ENCODE results near the gene SEMA4G. TPM values are rescaled to one million over a fixed set of nuclear protein-coding genes. Genes with fewer than 3 reads are reported as not detected.

SEMA4G gene
- total and polyA plus RNA-seq, 2 of the 13 experiments (the other 11 are each of a cell fraction or from before 2014, with no cell fraction given), result 46.2 to 207 TPM

- TF ChIP-seq GLMP (CRISPR knock-in tag; IDR thresholded peaks at IDR 0.05; ENCODE audit: borderline replicate concordance) (no peak), JARID2 (CRISPR knock-in tag; IDR thresholded peaks at IDR 0.05; ENCODE audit: insufficient replicate concordance) (no peak), MED8 (CRISPR knock-in tag; IDR thresholded peaks at IDR 0.05; ENCODE audit: insufficient replicate concordance) (peak; percentile 52), ZNF225 (CRISPR knock-in tag; IDR thresholded peaks at IDR 0.05) (peak; percentile 63; the same call in 1 of the 2 replicates), SMC3 (IDR thresholded peaks at IDR 0.05; ENCODE audit: low read length) (peak; percentile 29; the same call in 1 of the 2 replicates), MED13 (CRISPR knock-in tag; IDR thresholded peaks at IDR 0.05) (0 out of 2 replicates have a peak, but pooled peaks have one; percentile 26), ZNF703 (CRISPR knock-in tag; IDR thresholded peaks at IDR 0.05; ENCODE audit: borderline replicate concordance) (0 out of 2 replicates have a peak, but pooled peaks have one; percentile 51), ATRX (CRISPR knock-in tag; IDR thresholded peaks at IDR 0.05; ENCODE audit: borderline replicate concordance) (no peak), RBAK (CRISPR knock-in tag; IDR thresholded peaks at IDR 0.05) (no peak), ZNF33B (CRISPR knock-in tag; IDR thresholded peaks at IDR 0.05) (no peak), FOXM1 (CRISPR knock-in tag; IDR thresholded peaks at IDR 0.05) (no peak), ZNF496 (CRISPR knock-in tag; IDR thresholded peaks at IDR 0.05; ENCODE audit: insufficient replicate concordance) (no peak), TIGD3 (CRISPR knock-in tag; IDR thresholded peaks at IDR 0.05; ENCODE audit: borderline replicate concordance) (no peak)
- TF ChIP-seq, protein P1, sequence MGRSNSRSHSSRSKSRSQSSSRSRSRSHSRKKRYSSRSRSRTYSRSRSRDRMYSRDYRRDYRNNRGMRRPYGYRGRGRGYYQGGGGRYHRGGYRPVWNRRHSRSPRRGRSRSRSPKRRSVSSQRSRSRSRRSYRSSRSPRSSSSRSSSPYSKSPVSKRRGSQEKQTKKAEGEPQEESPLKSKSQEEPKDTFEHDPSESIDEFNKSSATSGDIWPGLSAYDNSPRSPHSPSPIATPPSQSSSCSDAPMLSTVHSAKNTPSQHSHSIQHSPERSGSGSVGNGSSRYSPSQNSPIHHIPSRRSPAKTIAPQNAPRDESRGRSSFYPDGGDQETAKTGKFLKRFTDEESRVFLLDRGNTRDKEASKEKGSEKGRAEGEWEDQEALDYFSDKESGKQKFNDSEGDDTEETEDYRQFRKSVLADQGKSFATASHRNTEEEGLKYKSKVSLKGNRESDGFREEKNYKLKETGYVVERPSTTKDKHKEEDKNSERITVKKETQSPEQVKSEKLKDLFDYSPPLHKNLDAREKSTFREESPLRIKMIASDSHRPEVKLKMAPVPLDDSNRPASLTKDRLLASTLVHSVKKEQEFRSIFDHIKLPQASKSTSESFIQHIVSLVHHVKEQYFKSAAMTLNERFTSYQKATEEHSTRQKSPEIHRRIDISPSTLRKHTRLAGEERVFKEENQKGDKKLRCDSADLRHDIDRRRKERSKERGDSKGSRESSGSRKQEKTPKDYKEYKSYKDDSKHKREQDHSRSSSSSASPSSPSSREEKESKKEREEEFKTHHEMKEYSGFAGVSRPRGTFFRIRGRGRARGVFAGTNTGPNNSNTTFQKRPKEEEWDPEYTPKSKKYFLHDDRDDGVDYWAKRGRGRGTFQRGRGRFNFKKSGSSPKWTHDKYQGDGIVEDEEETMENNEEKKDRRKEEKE (IDR thresholded peaks at IDR 0.05), result no peak
- TF ChIP-seq, protein P2, sequence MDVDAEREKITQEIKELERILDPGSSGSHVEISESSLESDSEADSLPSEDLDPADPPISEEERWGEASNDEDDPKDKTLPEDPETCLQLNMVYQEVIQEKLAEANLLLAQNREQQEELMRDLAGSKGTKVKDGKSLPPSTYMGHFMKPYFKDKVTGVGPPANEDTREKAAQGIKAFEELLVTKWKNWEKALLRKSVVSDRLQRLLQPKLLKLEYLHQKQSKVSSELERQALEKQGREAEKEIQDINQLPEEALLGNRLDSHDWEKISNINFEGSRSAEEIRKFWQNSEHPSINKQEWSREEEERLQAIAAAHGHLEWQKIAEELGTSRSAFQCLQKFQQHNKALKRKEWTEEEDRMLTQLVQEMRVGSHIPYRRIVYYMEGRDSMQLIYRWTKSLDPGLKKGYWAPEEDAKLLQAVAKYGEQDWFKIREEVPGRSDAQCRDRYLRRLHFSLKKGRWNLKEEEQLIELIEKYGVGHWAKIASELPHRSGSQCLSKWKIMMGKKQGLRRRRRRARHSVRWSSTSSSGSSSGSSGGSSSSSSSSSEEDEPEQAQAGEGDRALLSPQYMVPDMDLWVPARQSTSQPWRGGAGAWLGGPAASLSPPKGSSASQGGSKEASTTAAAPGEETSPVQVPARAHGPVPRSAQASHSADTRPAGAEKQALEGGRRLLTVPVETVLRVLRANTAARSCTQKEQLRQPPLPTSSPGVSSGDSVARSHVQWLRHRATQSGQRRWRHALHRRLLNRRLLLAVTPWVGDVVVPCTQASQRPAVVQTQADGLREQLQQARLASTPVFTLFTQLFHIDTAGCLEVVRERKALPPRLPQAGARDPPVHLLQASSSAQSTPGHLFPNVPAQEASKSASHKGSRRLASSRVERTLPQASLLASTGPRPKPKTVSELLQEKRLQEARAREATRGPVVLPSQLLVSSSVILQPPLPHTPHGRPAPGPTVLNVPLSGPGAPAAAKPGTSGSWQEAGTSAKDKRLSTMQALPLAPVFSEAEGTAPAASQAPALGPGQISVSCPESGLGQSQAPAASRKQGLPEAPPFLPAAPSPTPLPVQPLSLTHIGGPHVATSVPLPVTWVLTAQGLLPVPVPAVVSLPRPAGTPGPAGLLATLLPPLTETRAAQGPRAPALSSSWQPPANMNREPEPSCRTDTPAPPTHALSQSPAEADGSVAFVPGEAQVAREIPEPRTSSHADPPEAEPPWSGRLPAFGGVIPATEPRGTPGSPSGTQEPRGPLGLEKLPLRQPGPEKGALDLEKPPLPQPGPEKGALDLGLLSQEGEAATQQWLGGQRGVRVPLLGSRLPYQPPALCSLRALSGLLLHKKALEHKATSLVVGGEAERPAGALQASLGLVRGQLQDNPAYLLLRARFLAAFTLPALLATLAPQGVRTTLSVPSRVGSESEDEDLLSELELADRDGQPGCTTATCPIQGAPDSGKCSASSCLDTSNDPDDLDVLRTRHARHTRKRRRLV (CRISPR knock-in tag; IDR thresholded peaks at IDR 0.05), result no peak; the same call in 1 of the 2 replicates
- TF ChIP-seq, protein P3, sequence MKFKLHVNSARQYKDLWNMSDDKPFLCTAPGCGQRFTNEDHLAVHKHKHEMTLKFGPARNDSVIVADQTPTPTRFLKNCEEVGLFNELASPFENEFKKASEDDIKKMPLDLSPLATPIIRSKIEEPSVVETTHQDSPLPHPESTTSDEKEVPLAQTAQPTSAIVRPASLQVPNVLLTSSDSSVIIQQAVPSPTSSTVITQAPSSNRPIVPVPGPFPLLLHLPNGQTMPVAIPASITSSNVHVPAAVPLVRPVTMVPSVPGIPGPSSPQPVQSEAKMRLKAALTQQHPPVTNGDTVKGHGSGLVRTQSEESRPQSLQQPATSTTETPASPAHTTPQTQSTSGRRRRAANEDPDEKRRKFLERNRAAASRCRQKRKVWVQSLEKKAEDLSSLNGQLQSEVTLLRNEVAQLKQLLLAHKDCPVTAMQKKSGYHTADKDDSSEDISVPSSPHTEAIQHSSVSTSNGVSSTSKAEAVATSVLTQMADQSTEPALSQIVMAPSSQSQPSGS (CRISPR knock-in tag; IDR thresholded peaks at IDR 0.05), result 0 out of 2 replicates have a peak, but pooled peaks have one; percentile 9
Observed at GRCh38 chr10:100998991-100999741, 29.9 kb downstream of the SEMA4G start (continued).
